Measurements from ENCODE around the gene TDRD10. TPM values are rescaled to one million over a fixed set of nuclear protein-coding genes. Genes with fewer than 3 reads are reported as not detected.
A peak's percentile ranks its signal among the peaks of the same experiment; 100 is the strongest.

TDRD10 gene
- total RNA-seq, 3 donors from 2014 or later, result 0.65 to 2.0 (median 0.72) TPM

- no peak for TF ChIP-seq CTCF (IDR thresholded peaks at IDR 0.05)
- intact Hi-C loops (cut with DNase I, micrococcal nuclease), result no loop called here
- H3K4me3 ChIP-seq, result no peak overlapping the region
- peak; percentile 67 to 90 (median 75) for DNase-seq
- no peaks in the 10 kb centered on the region for H3K36me3 ChIP-seq (ENCODE audit: low read depth)
- H3K4me1 ChIP-seq (ENCODE audit: low read depth), result peaks cover 24% of the 10 kb centered on the region
- ATAC-seq, result peak; percentile 73
- no peaks in the 10 kb centered on the region for H3K9me3 ChIP-seq
These were observed 27.2 kb upstream of the TDRD10 start for GRCh38 chr1:154474802-154475201.

GRCh38 chr1:154476791-154477190, 25.2 kb upstream of the TDRD10 start:
- no peaks in the 10 kb centered on the region for H3K9me3 ChIP-seq
- DNase-seq, result no peak
- ATAC-seq, result peak; percentile 41
- no peak for TF ChIP-seq CTCF (IDR thresholded peaks at IDR 0.05)
- H3K36me3 ChIP-seq (ENCODE audit: low read depth), result no peaks in the 10 kb centered on the region
- intact Hi-C loops (cut with DNase I, micrococcal nuclease), result no loop called here
- no peak overlapping the region for H3K4me3 ChIP-seq
- H3K4me1 ChIP-seq (ENCODE audit: low read depth), result peaks cover 18% of the 10 kb centered on the region

- no peak overlapping the region for H3K4me3 ChIP-seq
- ATAC-seq (peak; percentile 87), DNase-seq (peak; percentile 62 to 92 (median 68))
These were observed 24.0 kb upstream of the TDRD10 start for GRCh38 chr1:154478013-154478412.

GRCh38 chr1:154478639-154479038, 23.4 kb upstream of the TDRD10 start:
- DNase-seq (peak in 1 of 3 donors; percentile 65), ATAC-seq (peak; percentile 39)
- Histone ChIP-seq H3K4me1 (ENCODE audit: low read depth) (peaks cover 18% of the 10 kb centered on the region), H3K36me3 (ENCODE audit: low read depth) (no peaks in the 10 kb centered on the region), H3K4me3 (no peak overlapping the region), H3K9me3 (no peaks in the 10 kb centered on the region)
- intact Hi-C loops (cut with DNase I, micrococcal nuclease), result loop anchor here in 1 of 2 donors (2.0 kb wide), 1 partner anchor 74 kb away; the partner anchor contains the start of gene IL6R
- TF ChIP-seq CTCF (IDR thresholded peaks at IDR 0.05), result no peak

More at GRCh38 chr1:154478013-154478412, 24.0 kb upstream of the TDRD10 start:
- TF ChIP-seq CTCF (IDR thresholded peaks at IDR 0.05), result no peak
- no peaks in the 10 kb centered on the region for H3K9me3 ChIP-seq
- peaks cover 18% of the 10 kb centered on the region for H3K4me1 ChIP-seq (ENCODE audit: low read depth)
- H3K36me3 ChIP-seq (ENCODE audit: low read depth), result no peaks in the 10 kb centered on the region
- intact Hi-C loops (cut with DNase I, micrococcal nuclease), result loop anchor here in 1 of 2 donors (2.0 kb wide), 1 partner anchor 73 kb away; the partner anchor contains the start of gene IL6R

- peak; percentile 58 for ATAC-seq
- peak; percentile 87 for TF ChIP-seq CTCF (IDR thresholded peaks at IDR 0.05)
- intact Hi-C loops (cut with DNase I, micrococcal nuclease), result loop anchor here (2.0 to 10.0 kb wide), 3 partner anchors 65 to 395 kb away; partner anchors contain the start of genes IL6R (in 1 of the 2) and KCNN3 (in 1 of the 2)
- peak in 1 of 3 donors; percentile 88 for DNase-seq
- H3K9me3 ChIP-seq, result no peaks in the 10 kb centered on the region
- no peaks in the 10 kb centered on the region for H3K36me3 ChIP-seq (ENCODE audit: low read depth)
- H3K4me3 ChIP-seq, result no peak overlapping the region
- peaks cover 12% of the 10 kb centered on the region for H3K4me1 ChIP-seq (ENCODE audit: low read depth)
These were observed 22.1 kb upstream of the TDRD10 start for GRCh38 chr1:154479764-154480421.

Data from mucosa of descending colon (tissue), 3 donors.